ENCODE measurements around the gene C9orf50. TPM values are rescaled to one million over a fixed set of nuclear protein-coding genes. Genes with fewer than 3 reads are reported as not detected.

C9orf50 gene
- total RNA-seq, 3 donors from 2014 or later, result 0.48 TPM; not detected in 2

DNA sequence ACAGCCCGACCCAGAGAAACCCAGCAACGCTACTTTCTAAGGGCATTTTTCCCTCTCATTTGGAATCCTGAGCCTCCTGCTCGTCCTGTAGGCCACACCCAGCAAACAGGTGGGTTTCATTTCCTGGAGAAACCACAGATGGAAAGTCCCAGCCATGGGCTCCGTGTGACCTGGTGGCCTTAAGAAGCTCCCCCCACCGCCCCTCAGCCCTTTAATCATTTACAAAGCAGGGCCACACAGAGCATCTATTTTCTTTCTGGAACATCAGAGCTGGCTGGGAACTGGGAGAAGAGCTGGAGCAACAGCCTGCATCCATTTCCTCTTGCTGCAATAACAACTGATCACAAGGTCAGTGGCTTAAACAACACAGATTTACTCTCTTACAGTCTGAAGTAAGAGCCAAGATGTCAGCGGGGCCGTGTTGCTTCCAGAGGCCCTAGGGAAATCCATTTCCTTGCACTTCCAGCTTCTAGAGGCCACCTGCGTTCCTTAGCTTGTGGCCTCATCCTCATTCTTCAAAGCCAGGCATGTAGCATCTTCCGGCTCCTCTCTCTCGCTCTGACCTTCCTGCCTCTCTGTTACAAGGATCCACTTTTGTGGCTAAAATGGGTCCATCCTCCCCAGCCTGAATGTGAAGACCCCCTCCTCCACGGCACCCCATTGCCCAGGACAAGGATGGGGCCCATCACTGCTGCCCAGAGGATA lies 40.5 kb downstream of the C9orf50 start:
- intact Hi-C loops (cut with DNase I; ENCODE audit: low total_unique reads), result no loop called here
- Histone ChIP-seq H3K27me3 (no peaks in the 10 kb centered on the region), H3K36me3 (no peaks in the 10 kb centered on the region), H3K4me1 (no peaks in the 10 kb centered on the region), H3K9me3 (no peaks in the 10 kb centered on the region), H3K4me3 (no peak overlapping the region), H3K27ac (no peak overlapping the region)
- DNase-seq (ENCODE audit: low spot score in 2 of 2), result no peak
- TF ChIP-seq, protein P1, sequence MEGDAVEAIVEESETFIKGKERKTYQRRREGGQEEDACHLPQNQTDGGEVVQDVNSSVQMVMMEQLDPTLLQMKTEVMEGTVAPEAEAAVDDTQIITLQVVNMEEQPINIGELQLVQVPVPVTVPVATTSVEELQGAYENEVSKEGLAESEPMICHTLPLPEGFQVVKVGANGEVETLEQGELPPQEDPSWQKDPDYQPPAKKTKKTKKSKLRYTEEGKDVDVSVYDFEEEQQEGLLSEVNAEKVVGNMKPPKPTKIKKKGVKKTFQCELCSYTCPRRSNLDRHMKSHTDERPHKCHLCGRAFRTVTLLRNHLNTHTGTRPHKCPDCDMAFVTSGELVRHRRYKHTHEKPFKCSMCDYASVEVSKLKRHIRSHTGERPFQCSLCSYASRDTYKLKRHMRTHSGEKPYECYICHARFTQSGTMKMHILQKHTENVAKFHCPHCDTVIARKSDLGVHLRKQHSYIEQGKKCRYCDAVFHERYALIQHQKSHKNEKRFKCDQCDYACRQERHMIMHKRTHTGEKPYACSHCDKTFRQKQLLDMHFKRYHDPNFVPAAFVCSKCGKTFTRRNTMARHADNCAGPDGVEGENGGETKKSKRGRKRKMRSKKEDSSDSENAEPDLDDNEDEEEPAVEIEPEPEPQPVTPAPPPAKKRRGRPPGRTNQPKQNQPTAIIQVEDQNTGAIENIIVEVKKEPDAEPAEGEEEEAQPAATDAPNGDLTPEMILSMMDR (IDR thresholded peaks at IDR 0.05), result no peak
- TF ChIP-seq POLR2AphosphoS5 (IDR thresholded peaks at IDR 0.05) (no peak), POLR2A (IDR thresholded peaks at IDR 0.05) (no peak)

DNA sequence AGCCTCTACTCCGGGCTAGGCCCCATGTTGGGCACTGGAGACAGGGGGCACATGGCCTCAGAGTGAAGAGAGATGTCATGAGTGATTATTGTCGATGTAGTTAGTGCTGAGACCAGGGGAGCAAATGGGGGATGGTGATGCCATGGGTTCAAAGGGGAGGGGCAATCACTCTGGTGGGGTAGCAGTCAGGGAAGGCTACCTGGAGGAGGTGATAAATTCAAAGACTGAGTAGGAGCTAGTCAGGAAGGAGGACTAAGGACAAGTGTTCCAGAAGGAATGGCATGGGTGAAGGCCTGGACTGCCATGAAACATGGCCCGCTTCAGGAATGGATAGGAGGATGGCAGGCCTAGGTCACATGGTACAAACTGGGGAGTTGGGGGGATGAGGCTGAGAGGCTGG lies 41.6 kb downstream of the C9orf50 start:
- Histone ChIP-seq H3K9me3 (no peaks in the 10 kb centered on the region), H3K36me3 (no peaks in the 10 kb centered on the region), H3K27ac (no peak overlapping the region), H3K4me3 (no peak overlapping the region), H3K4me1 (no peaks in the 10 kb centered on the region), H3K27me3 (no peaks in the 10 kb centered on the region)
- no peak for DNase-seq (ENCODE audit: low spot score in 2 of 2)
- TF ChIP-seq POLR2A (IDR thresholded peaks at IDR 0.05), result no peak
- no peak for TF ChIP-seq POLR2AphosphoS5 (IDR thresholded peaks at IDR 0.05)
- TF ChIP-seq, protein P1 (IDR thresholded peaks at IDR 0.05), result no peak
- intact Hi-C loops (cut with DNase I; ENCODE audit: low total_unique reads), result no loop called here

DNA sequence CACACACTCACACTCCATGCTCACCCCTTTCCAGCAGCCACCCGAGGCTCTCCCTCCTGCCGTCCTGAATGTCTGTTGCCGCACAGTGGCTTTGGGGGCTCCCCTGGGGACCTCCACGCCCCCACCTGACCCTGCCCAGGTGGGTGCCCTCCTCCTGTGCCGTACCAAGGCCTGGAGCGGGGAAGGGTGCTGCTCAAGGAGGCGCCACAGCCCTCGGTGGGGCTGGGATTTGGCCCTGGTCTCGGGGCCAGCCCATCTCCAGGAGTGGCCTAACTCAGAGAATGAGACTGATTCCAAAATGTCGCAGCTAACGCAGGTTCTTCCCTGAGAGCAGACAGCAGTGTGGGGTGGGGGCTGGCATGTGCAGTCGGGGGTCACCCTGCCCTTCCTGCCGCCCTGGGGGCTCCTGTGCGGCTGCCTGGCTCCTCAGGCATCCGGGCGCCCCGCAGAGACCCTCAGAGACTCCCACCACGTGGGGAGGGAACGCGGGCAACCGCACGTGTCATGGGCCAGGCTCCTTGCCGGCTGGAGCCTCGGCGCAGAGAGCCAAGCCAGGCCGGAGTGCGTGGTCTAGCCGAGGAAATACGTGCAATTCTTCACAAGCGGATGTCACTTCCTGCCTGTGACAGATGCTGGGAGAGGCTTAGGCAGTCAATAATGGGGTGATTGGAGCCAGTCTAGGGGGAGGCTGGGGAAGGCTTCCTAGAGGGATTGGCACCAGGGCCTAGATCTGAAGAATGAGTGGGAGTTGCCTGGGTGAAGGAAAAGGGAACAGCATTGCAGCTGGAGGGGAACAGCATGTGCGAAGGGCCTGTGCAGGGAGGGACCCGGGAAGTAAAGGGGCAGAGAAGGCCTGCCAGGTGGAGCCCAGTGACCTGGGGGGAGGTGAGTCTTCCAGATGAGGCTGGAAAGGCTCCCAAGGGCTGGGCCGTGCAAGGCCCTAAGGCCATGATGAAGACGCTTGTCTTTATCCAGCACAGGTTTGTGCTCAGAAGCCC lies 44.1 kb downstream of the C9orf50 start:
- Histone ChIP-seq H3K27me3 (no peaks in the 10 kb centered on the region), H3K27ac (peak overlapping the region in 1 of 2 donors; percentile 77), H3K4me1 (no peaks in the 10 kb centered on the region), H3K9me3 (no peaks in the 10 kb centered on the region), H3K36me3 (no peaks in the 10 kb centered on the region), H3K4me3 (peak overlapping the region in 2 of 3 donors; percentile 7 to 40)
- DNase-seq (ENCODE audit: low spot score in 2 of 2), result no peak
- TF ChIP-seq POLR2A (IDR thresholded peaks at IDR 0.05) (no peak), POLR2AphosphoS5 (IDR thresholded peaks at IDR 0.05) (peak in 1 of 3 donors; percentile 22)
- TF ChIP-seq, protein P1 (IDR thresholded peaks at IDR 0.05), result no peak
- intact Hi-C loops (cut with DNase I; ENCODE audit: low total_unique reads), result no loop called here

DNA sequence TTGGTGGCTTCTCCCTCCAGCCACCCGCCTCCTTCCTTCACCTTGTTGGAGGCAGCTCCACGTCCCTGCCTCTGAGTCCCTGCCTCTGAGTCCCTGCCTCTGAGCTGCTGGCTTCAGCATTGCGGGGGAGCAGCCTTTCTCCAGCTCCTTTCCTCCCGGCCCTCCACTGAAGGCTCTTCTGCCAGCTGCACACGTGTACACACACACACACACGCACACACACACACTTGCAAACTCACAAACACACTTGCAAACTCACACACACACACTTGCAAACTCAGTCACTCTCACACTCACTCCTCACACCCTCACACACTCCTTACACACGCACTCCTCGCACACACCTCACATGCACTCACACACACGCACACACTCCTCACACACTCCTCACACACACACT lies 45.1 kb downstream of the C9orf50 start:
- Histone ChIP-seq H3K4me3 (no peak overlapping the region), H3K9me3 (no peaks in the 10 kb centered on the region), H3K27me3 (no peaks in the 10 kb centered on the region), H3K4me1 (no peaks in the 10 kb centered on the region), H3K27ac (peak overlapping the region in 1 of 2 donors; percentile 28), H3K36me3 (no peaks in the 10 kb centered on the region)
- no peak for DNase-seq (ENCODE audit: low spot score in 2 of 2)
- intact Hi-C loops (cut with DNase I; ENCODE audit: low total_unique reads), result no loop called here
- no peak for TF ChIP-seq POLR2A (IDR thresholded peaks at IDR 0.05)
- TF ChIP-seq, protein P1 (IDR thresholded peaks at IDR 0.05), result no peak
- TF ChIP-seq POLR2AphosphoS5 (IDR thresholded peaks at IDR 0.05), result no peak

Measured in breast epithelium (tissue), 4 donors.